GM12878 (cell line): Measurements from ENCODE around the gene REPS2. TPM values are rescaled to one million over a fixed set of nuclear protein-coding genes. Genes with fewer than 3 reads are reported as not detected.

Experiments used
- ATAC-seq: fragments of 200-7000 bp; cut with Tn5 transposase; 3 replicates; pipeline ENCODE4 v1.9.1; 2020; ENCODE audit warnings: mild to moderate bottlenecking, moderate library complexity
- BruUV-seq: library from RNA; stranded (reverse); fragments of 400-500 nt; replicated peaks from 2 replicates; lab custom pipeline; 2021; lab: Mats Ljungman, UMichigan
- CTCF ChIA-PET: fragments of 300-600 bp; sonication (Branson Sonifier 250); formaldehyde crosslinking; extraction: SDS; loops from one replicate; lab custom pipeline; 2021; ENCODE audit warnings: inconsistent platforms; lab: Yijun Ruan, JAX
- POLR2A ChIA-PET: fragments of 350-600 bp; formaldehyde crosslinking; extraction: SDS; loops from one replicate; lab custom pipeline; 2021; ENCODE audit warnings: inconsistent platforms; lab: Charles Lee
- RAD21 ChIA-PET: fragments of 300-600 bp; sonication (Branson Sonifier 250); formaldehyde crosslinking; loops from one replicate; lab custom pipeline; 2023; ENCODE audit warnings: antibody characterized with exemption; ENCODE audit not compliant: unreplicated experiment; lab: Charles Lee
- SMC1A ChIA-PET: fragments of 300-600 bp; sonication (Branson Sonifier 250); formaldehyde crosslinking; loops from one replicate; lab custom pipeline; 2023; ENCODE audit not compliant: unreplicated experiment, uncharacterized antibody; lab: Charles Lee
- DNase-seq: peaks from one replicate; pipeline ENCODE4 v3.0.0-alpha.2; 2011; ENCODE audit warnings: low read depth, low spot score
- FAIRE-seq: peaks from 3 replicates; lab custom pipeline; 2011; peaks lifted over from hg19 to GRCh38; lab: Jason Lieb, UNC
- H2AFZ ChIP-seq: 2 replicates; pipeline ENCODE4 v1.6.0; 2011; ENCODE audit warnings: low read depth, low read length, control low read depth; ENCODE audit not compliant: control insufficient read depth
- H3K27ac ChIP-seq: 2 replicates; pipeline ENCODE4 v1.5.1; 2011; ENCODE audit warnings: control low read depth; ENCODE audit not compliant: control insufficient read depth, insufficient read depth
- H3K27me3 ChIP-seq, 2 experiments: replicated peaks in 1 of 2; 2 replicates each; pipeline versions ENCODE4 v1.6.0 to v1.6.1; 2011; ENCODE audit warnings: low read length in 1 of 2; ENCODE audit not compliant: control insufficient read depth in 2 of 2, insufficient read depth in 2 of 2
- H3K36me3 ChIP-seq, 2 experiments: 2 replicates each; pipeline ENCODE4 v1.5.1; 2011; ENCODE audit warnings: low read length in 1 of 2; ENCODE audit not compliant: control insufficient read depth in 2 of 2, insufficient read depth in 2 of 2
- H3K4me1 ChIP-seq: 2 replicates; pipeline ENCODE4 v1.6.1; 2011; ENCODE audit warnings: mild to moderate bottlenecking, low read length, moderate library complexity, mixed read lengths; ENCODE audit not compliant: control insufficient read depth, insufficient read depth
- H3K4me2 ChIP-seq: 2 replicates; pipeline ENCODE4 v1.6.0; 2011; ENCODE audit warnings: control low read depth; ENCODE audit not compliant: control insufficient read depth, insufficient read depth
- H3K4me3 ChIP-seq: fragments of 200-600 bp; sonication (generic); 2 replicates; pipeline ENCODE4 v1.5.1; 2016
- H3K79me2 ChIP-seq: 2 replicates; pipeline ENCODE4 v1.6.0; 2011; ENCODE audit warnings: low read length; ENCODE audit not compliant: control insufficient read depth, insufficient read depth
- H3K9ac ChIP-seq: 2 replicates; pipeline ENCODE4 v1.8.0; 2011; ENCODE audit warnings: low read length, control low read depth, mixed read lengths; ENCODE audit not compliant: control insufficient read depth, insufficient read depth
- H3K9me3 ChIP-seq: replicated peaks from 3 replicates; pipeline ENCODE4 v1.5.1; 2011; ENCODE audit warnings: mild to moderate bottlenecking, low read length; ENCODE audit not compliant: control insufficient read depth, insufficient read depth
- H4K20me1 ChIP-seq: 2 replicates; pipeline ENCODE4 v1.6.0; 2011; ENCODE audit not compliant: control insufficient read depth, insufficient read depth
- BHLHE40 ChIP-seq, 2 experiments: fragments of 450-650 bp in 1 of 2; IDR thresholded peaks; 2 replicates each; pipeline ENCODE4 v1.6.1; 2011 to 2017; ENCODE audit warnings: low read depth in 2 of 2, borderline replicate concordance in 1 of 2, improper control_type of control experiment in 1 of 2, low read length in 1 of 2, mild to moderate bottlenecking in 1 of 2
- CREB1 ChIP-seq: IDR thresholded peaks from 2 replicates; pipeline ENCODE4 v1.6.1; 2012; ENCODE audit warnings: low read depth, mild to moderate bottlenecking, inconsistent platforms
- HDAC2 ChIP-seq: fragments of 200-600 bp; sonication (generic); IDR thresholded peaks from 2 replicates; pipeline ENCODE4 v1.6.1; 2017
- HDGF ChIP-seq: fragments of 450-650 bp; IDR thresholded peaks from 2 replicates; pipeline ENCODE4 v1.6.1; 2016; ENCODE audit warnings: antibody characterized with exemption
- MEF2A ChIP-seq: IDR thresholded peaks from 2 replicates; pipeline ENCODE4 v1.6.1; 2011; ENCODE audit warnings: low read depth, mild to moderate bottlenecking, low read length, moderate library complexity; ENCODE audit not compliant: insufficient read depth
- MYB ChIP-seq: fragments of 150-350 bp; IDR thresholded peaks from 2 replicates; pipeline ENCODE4 v1.6.1; 2014; ENCODE audit warnings: mild to moderate bottlenecking, low read depth, low read length, borderline replicate concordance
- NFXL1 ChIP-seq: fragments of 450-650 bp; IDR thresholded peaks from 2 replicates; pipeline ENCODE4 v1.6.1; 2017; ENCODE audit warnings: antibody characterized with exemption, mild to moderate bottlenecking, borderline replicate concordance
- NR2C2 ChIP-seq: IDR thresholded peaks from 2 replicates; pipeline ENCODE4 v1.6.1; 2011; ENCODE audit warnings: borderline replicate concordance, low read depth; ENCODE audit not compliant: control insufficient read depth, insufficient read length
- POLR2AphosphoS2 ChIP-seq: IDR thresholded peaks from 2 replicates; pipeline ENCODE4 v1.6.1; 2011; ENCODE audit warnings: low read depth, mild to moderate bottlenecking, low read length, improper control_type of control experiment, moderate library complexity
- RAD51 ChIP-seq: fragments of 450-650 bp; IDR thresholded peaks from 2 replicates; pipeline ENCODE4 v1.6.1; 2016; ENCODE audit warnings: moderate library complexity, mild to moderate bottlenecking, inconsistent platforms
- RB1 ChIP-seq: fragments of 450-650 bp; formaldehyde crosslinking; IDR thresholded peaks from 2 replicates; pipeline ENCODE4 v1.6.1; 2017; ENCODE audit warnings: mild to moderate bottlenecking, borderline replicate concordance
- RUNX3 ChIP-seq: IDR thresholded peaks from 2 replicates; pipeline ENCODE4 v1.6.1; 2012; ENCODE audit warnings: low read length, inconsistent platforms
- SPI1 ChIP-seq: IDR thresholded peaks from 2 replicates; pipeline ENCODE4 v1.6.1; 2011; ENCODE audit warnings: low read depth, mild to moderate bottlenecking, low read length, moderate library complexity, borderline replicate concordance; ENCODE audit not compliant: insufficient read depth
- SREBF1 ChIP-seq: IDR thresholded peaks from 2 replicates; pipeline ENCODE4 v1.6.1; 2012; ENCODE audit warnings: mild to moderate bottlenecking, low read length
- TCF12 ChIP-seq: IDR thresholded peaks from 2 replicates; pipeline ENCODE4 v1.6.1; 2011; ENCODE audit warnings: low read depth, mild to moderate bottlenecking, low read length
- WGBS: methylation state at CpG from one replicate; pipeline ENCODE4 v1.1.6; 2016; ENCODE audit warnings: low lambda C conversion rate; ENCODE audit not compliant: insufficient replicate concordance, insufficient coverage; ENCODE audit errors: missing lambda C conversion rate; 5-methylcytosine and 5-hydroxymethylcytosine counted together
- in situ Hi-C: fragments of 300-500 bp; cut with MboI; formaldehyde crosslinking; loops from 9 replicates; pipeline ENCODE4 v1.14.3; 2018; ENCODE audit warnings: mixed read lengths
- intact Hi-C: fragments of 100-400 bp; cut with micrococcal nuclease; formaldehyde crosslinking; loops from one replicate; pipeline ENCODE4 v1.14.2; 2022; ENCODE audit not compliant: unreplicated experiment
- polyA plus RNA-seq, 11 experiments: library from polyadenylated mRNA; depleted of rRNA in 4 of 11; unstranded in 6 of 11; stranded (reverse) in 5 of 11; fragments of >200 nt; fragmentation: Nextera tagmentation in 4 of 11; fragmentation: Illumina TruSeq in 1 of 11; extraction: Ambion mirVana in 4 of 11; extraction: Trizol in 1 of 11; gene quantifications; 1 replicate in 1 of 11; 2 replicates in 10 of 11; pipeline versions ENCODE4 v1.2.1 to v1.2.3, GENCODE V29; 2011 to 2016; ENCODE audit warnings: inconsistent platforms in 2 of 11, missing spikeins in 2 of 11, low read depth in 1 of 11
- total RNA-seq, 4 experiments: library from RNA; depleted of rRNA in 3 of 4; stranded (reverse); fragments of >200 nt in 3 of 4; fragmentation: Illumina TruSeq in 1 of 4; extraction: Trizol in 1 of 4; gene quantifications; 2 replicates each; pipeline versions ENCODE4 v1.2.1 to v1.2.3, GENCODE V29; 2013 to 2021
- TF ChIP-seq, protein P1 (sequence below): IDR thresholded peaks from 2 replicates; pipeline ENCODE4 v1.6.1; 2012; ENCODE audit warnings: low read depth, low read length, improper control_type of control experiment
- TF ChIP-seq, protein P2 (sequence below): fragments of 450-650 bp; formaldehyde crosslinking; IDR thresholded peaks from 2 replicates; pipeline ENCODE4 v1.5.0; 2022; ENCODE audit warnings: mild to moderate bottlenecking, missing genetic modification characterization
- TF ChIP-seq, protein P3 (sequence below): fragments of 450-650 bp; IDR thresholded peaks from 2 replicates; pipeline ENCODE4 v1.6.1; 2016; ENCODE audit warnings: mild to moderate bottlenecking

REPS2 gene
- total and polyA plus RNA-seq, 10 of the 15 experiments (the other 5 are each of a cell fraction or from before 2014, with no cell fraction given): 2.1 to 6.8 (median 3.9) TPM

DNA sequence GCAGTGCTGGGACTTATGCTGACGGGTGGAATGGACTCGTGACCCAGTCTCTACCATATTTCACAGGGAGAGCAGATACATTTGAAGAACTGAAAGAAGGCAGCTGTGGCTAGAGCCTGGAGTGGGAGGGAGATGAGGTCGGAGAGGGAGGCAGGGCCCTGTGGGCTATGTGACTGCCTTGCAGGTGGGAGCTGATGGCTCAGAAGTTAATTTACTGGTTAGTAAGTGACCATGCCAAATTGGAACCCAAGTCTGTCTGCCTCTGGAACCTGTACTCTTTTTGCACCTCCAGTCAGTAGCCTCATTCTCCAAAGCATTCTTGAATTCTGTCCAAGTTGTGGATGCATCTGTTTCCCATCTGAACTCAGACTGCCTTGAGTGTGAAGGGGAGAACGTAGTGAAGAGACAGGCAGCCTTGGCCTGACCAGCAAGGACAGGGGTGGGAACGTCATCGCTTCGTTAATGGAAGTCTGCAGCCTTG lies 92.3 kb downstream of the REPS2 start:
- Histone ChIP-seq H3K9me3 (no peaks in the 10 kb centered on the region), H3K27me3 (0 out of 4 replicates have a peak, but pooled peaks cover 0 to 2% of the 10 kb centered on the region in 2 experiments), H3K4me2 (no peak overlapping the region), H3K79me2 (no peaks in the 10 kb centered on the region), H3K9ac (no peak overlapping the region), H3K4me1 (no peaks in the 10 kb centered on the region), H3K4me3 (no peak overlapping the region), H3K27ac (no peak overlapping the region), H3K36me3 (no peaks in the 10 kb centered on the region), H4K20me1 (no peaks in the 10 kb centered on the region), H2AFZ (no peak overlapping the region)
- ChIA-PET RAD21 (interaction anchor here (0.8 to 1.4 kb wide), 8 partner anchors 7 to 156 kb away, joined by 3 to 5 read pairs (median 3); no protein-coding TSS in a partner anchor), POLR2A (interaction anchor here (0.6 to 1.4 kb wide), 5 partner anchors 10 to 323 kb away, joined by 3 to 6 read pairs (median 3); no protein-coding TSS in a partner anchor), CTCF (interaction anchor here (0.7 to 5.1 kb wide), 6 partner anchors 9 to 214 kb away, joined by 3 to 31 read pairs (median 10); no protein-coding TSS in a partner anchor), SMC1A (interaction anchor here (0.7 to 6.1 kb wide), 10 partner anchors 8 to 156 kb away, joined by 3 to 21 read pairs (median 6); no protein-coding TSS in a partner anchor)
- intact Hi-C loops (no loop called here), in situ Hi-C loops (no loop called here)
- FAIRE-seq: no peak
- ATAC-seq: peak; percentile 89
- peak; percentile 30; the same call in 1 of the 2 replicates for TF ChIP-seq RUNX3
- no peak for TF ChIP-seq HDGF
- no peak for TF ChIP-seq NR2C2
- peak; percentile 23; the same call in 1 of the 2 replicates for TF ChIP-seq RAD51
- TF ChIP-seq MYB: no peak
- no peak for TF ChIP-seq POLR2AphosphoS2
- TF ChIP-seq, protein P1, sequence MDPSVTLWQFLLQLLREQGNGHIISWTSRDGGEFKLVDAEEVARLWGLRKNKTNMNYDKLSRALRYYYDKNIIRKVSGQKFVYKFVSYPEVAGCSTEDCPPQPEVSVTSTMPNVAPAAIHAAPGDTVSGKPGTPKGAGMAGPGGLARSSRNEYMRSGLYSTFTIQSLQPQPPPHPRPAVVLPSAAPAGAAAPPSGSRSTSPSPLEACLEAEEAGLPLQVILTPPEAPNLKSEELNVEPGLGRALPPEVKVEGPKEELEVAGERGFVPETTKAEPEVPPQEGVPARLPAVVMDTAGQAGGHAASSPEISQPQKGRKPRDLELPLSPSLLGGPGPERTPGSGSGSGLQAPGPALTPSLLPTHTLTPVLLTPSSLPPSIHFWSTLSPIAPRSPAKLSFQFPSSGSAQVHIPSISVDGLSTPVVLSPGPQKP: no peak
- no peak for TF ChIP-seq SREBF1
- TF ChIP-seq, protein P2, sequence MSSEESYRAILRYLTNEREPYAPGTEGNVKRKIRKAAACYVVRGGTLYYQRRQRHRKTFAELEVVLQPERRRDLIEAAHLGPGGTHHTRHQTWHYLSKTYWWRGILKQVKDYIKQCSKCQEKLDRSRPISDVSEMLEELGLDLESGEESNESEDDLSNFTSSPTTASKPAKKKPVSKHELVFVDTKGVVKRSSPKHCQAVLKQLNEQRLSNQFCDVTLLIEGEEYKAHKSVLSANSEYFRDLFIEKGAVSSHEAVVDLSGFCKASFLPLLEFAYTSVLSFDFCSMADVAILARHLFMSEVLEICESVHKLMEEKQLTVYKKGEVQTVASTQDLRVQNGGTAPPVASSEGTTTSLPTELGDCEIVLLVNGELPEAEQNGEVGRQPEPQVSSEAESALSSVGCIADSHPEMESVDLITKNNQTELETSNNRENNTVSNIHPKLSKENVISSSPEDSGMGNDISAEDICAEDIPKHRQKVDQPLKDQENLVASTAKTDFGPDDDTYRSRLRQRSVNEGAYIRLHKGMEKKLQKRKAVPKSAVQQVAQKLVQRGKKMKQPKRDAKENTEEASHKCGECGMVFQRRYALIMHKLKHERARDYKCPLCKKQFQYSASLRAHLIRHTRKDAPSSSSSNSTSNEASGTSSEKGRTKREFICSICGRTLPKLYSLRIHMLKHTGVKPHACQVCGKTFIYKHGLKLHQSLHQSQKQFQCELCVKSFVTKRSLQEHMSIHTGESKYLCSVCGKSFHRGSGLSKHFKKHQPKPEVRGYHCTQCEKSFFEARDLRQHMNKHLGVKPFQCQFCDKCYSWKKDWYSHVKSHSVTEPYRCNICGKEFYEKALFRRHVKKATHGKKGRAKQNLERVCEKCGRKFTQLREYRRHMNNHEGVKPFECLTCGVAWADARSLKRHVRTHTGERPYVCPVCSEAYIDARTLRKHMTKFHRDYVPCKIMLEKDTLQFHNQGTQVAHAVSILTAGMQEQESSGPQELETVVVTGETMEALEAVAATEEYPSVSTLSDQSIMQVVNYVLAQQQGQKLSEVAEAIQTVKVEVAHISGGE (CRISPR knock-in tag): no peak
- no peak for TF ChIP-seq CREB1
- TF ChIP-seq MEF2A: no peak
- TF ChIP-seq TCF12: no peak
- TF ChIP-seq RB1: no peak
- TF ChIP-seq SPI1: peak; percentile 65; the same call in 1 of the 2 replicates
- TF ChIP-seq NFXL1: no peak
- TF ChIP-seq, protein P3, sequence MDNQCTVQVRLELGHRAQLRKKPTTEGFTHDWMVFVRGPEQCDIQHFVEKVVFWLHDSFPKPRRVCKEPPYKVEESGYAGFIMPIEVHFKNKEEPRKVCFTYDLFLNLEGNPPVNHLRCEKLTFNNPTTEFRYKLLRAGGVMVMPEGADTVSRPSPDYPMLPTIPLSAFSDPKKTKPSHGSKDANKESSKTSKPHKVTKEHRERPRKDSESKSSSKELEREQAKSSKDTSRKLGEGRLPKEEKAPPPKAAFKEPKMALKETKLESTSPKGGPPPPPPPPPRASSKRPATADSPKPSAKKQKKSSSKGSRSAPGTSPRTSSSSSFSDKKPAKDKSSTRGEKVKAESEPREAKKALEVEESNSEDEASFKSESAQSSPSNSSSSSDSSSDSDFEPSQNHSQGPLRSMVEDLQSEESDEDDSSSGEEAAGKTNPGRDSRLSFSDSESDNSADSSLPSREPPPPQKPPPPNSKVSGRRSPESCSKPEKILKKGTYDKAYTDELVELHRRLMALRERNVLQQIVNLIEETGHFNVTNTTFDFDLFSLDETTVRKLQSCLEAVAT: no peak
- TF ChIP-seq HDAC2: no peak
- TF ChIP-seq BHLHE40 (IDR thresholded peaks at IDR 0.05; ENCODE audit: borderline replicate concordance in 1 of 2, low read depth in 2 of 2, low read length in 1 of 2): no peak; a peak in 1 of 4 replicates
- no TSS peak for BruUV-seq
- DNase-seq: no peak
- 39% methylated on average over 7 of the region's 7 CpGs for WGBS
